NOMO-1 treated with dmso at 0.1 percent for 144 hours (cell line): ENCODE measurements around the gene BTNL8.
"Not testable (repeated sequence)": the region's sequence is repeated elsewhere in the genome, so short reads cannot be mapped to it uniquely, and the experiment has no call there.

ENCODE experiments used
- DNase-seq: peaks from one replicate; lab custom pipeline; 2025; ENCODE audit not compliant: unreplicated experiment; lab: John Stamatoyannopoulos, UW

The BTNL8 gene

GRCh38 chr5:180874804-180875582 lies 24.0 kb upstream of the BTNL8 start:
- DNase-seq, result no peak

DNA sequence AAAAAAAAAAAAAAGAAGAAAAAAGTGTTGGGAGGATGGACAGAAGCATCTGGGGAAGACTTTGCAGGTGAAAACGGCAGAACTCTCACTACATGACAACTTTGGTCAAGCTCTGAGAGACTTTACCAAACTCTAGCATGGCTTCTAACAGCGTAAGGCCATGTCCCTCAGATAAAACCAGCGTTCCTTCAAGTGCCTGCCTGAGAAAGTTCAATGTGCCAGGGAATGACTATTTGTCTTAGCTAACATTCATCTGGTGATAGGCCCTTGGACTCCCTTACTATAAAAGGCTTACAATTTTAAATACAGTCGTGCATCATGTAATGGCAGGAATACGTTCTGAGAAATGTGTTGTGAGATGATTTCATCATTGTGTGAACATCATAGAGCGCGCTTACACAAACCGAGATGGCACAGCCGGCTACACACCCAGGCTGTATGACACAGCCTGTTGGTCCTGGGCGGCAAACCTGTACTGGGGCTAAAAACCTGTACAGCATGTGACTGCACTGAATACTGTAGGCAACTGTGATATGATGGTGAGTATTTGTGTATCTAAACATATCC lies 23.0 kb upstream of the BTNL8 start:
- DNase-seq, result no peak

- not testable (repeated sequence) for DNase-seq
These were observed 13.0 kb upstream of the BTNL8 start for GRCh38 chr5:180885845-180886529.

DNA sequence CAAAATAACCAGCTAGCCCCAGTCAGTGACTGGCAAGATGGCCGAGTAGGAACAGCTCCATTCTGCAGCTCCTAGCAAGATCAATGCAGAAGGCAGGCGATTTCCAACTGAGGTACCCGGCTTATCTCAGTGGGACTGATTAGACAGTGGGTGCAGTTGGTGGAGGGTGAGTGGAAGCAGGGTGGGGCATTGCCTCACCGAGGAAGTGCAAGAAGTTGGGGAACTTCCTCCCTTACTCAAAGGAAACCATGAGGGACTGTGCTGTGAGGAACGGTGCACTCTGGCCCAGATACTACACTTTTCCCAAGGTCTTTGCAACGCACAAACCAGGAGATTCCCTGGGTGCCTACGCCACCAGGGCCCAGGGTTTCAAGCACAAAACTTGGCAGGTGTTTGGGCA lies 9.6 kb upstream of the BTNL8 start:
- DNase-seq, result no peak

- not testable (repeated sequence) for DNase-seq
These were observed 3.6 kb upstream of the BTNL8 start for GRCh38 chr5:180895330-180895729.

DNA sequence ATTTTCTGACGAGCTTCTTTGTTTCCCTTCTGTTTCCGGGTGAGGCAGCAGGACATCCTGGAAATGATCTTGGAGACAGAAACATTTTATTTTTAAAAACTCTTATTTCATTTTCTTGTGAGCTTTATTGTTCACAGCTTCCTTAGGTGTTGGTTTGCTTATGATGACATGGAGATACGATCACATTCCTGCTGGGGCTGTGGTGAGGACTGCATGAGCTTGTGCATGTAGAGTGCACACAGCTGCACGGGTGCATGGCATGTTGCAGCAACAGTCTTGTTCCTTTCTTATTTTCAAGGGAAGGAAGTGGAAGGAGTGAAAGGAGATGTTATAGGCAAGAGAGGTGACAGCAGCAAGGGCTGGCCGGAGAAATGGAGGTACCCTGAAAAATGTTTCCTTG lies 1.2 kb downstream of the BTNL8 start:
- no peak for DNase-seq

DNA sequence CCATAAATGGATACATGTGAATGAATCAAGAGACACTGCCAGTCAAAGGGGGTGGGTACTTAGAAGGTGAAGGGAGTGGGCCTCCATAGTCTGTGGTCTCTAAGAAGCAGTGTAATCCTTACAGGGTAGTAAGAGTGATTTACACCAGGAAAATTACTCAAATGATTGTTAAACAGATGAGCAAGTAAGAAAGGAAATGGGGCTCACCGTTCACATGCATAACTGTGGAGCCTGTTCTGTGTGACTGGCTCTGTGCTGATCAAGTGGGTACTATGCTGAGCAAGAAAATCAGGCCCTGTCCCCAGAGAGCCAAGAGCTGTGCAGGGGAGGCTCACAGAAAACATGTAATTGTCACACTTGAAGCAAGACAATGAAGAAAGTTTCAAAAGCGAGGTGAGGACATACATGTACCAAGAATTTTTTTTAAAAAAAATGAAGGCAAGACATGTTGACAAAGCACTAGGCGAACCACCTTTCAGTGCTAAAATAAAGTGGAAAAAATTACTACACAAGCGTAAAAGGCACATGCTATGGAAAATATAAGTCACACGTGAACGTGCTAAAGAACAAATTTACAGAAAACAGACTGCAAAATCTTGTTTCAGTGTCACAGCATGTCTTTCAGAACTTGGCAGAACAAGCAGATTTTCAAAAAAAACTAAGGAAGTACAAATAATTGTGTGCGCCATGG lies 2.5 kb downstream of the BTNL8 start:
- no peak for DNase-seq

DNA sequence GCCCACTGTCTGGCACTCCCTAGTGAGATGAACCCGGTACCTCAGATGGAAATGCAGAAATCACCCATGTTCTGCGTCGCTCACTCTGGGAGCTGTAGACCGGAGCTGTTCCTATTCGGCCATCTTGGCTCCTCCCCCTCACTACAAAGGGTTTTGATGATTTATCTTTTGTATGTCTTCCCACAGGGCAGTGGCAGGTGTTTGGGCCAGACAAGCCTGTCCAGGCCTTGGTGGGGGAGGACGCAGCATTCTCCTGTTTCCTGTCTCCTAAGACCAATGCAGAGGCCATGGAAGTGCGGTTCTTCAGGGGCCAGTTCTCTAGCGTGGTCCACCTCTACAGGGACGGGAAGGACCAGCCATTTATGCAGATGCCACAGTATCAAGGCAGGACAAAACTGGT lies 9.4 kb downstream of the BTNL8 start:
- no peak for DNase-seq

DNA sequence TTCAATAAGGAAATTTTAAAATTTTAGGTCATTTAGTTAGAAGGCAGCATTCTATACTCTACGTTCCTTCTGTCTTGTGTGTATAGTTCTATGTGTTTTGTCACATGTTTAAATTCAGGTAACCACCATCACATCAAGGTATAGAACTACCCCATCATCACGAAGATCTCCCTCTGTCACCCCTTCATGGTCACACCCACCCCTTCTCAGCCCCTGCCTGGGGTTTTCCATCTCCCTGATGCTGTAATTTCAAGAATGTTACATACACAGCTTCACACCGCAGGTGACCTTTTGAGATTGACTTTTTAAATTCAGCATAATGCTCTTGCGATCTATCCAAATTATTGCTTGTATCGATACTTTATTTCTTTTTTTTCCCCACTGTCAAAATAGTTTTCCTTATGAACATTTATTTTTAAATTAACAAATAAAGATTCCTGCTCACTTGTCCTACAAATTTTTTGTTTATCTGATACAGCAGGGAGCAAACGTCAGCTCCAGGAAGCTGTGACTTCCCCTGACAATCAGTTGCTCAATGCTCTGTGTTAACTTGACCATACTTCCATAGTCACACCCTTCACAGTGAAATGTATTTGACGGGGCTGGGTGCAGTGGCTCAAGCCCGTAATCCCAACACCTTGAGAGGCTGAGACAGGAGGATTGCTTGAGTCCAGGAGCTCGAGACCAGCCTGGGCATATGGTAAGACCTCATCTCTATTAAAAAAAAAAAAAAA lies 10.2 kb downstream of the BTNL8 start:
- peak; percentile 7 for DNase-seq

DNA sequence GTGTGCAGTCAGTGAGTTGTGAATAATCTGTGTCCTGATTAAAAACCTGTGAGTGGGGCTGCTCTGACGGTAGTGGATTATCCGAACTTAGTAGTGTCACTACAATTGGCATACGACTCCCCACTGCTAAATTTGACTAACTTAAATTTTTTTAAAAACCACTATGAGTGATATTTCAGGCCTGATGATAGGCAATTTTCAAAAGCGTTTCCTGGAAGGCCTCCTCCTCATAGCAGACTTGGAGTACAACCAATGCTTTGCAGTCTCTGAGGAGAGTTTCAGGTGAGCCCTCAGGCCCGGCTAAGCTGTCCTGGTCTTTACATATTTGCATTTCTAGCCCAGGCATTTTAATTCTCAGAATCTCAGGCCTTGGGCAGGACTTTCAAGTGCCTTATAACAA lies 10.8 kb downstream of the BTNL8 start:
- no peak for DNase-seq

DNA sequence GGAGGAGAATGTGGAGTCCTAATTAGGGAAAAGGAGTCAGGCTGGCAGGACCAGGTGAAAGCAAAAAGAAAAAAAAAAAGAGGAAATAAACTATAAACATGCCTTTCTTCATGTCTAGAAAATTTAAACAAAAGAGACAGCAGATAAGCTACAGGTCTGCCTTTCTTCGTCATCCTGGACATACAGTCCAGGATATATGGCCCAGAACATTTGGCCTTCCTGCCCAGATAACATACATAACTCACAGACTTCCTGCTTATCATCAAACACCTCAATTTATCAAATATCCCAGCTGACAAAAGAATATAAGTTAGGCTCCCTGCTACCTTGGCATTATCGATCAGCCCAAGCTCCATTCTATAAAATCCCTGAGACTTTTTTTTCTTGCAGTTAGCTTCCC lies 11.2 kb downstream of the BTNL8 start:
- DNase-seq, result no peak

DNA sequence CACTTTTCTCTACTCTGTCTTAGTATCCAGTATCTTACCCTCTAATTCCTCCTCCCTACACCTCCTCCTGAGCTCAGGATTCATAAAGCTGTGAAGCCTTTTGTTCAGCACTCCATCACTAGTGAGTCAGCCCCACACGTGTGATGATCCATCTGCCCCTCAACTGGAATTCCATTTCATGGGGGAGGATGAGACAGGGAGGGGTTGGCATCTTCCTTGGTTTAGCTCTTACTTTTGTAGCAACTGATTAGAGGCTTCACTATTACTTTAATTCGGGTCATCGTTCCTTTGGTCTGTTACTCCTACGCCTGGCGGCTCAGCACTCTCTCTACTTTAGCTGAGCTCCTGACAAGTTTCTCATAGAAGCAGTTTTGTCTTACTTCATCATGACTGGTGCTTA lies 11.8 kb downstream of the BTNL8 start:
- no peak for DNase-seq

- no peak for DNase-seq
These were observed 15.7 kb downstream of the BTNL8 start for GRCh38 chr5:180914646-180915045.

DNA sequence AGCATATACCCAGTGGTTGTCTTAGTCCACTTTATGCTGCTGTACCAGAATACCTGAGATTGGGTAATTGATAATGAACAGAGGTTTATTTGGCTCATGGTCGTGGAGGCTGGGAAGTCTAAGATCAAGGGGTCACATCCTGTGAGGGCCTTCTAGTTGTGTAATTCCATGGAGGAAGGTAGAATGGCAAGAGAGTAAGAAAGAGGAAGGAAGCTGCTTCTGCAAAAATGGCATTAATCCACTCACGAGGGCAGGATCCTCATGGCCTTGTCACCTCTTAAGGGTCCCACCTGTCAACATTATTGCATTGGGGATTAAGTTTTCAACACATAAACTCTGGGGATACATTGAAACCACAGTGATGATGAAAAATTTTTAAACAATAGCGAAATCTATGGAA lies 17.0 kb downstream of the BTNL8 start:
- DNase-seq, result peak; percentile 3

- no peak for DNase-seq
These were observed 19.4 kb downstream of the BTNL8 start for GRCh38 chr5:180918380-180918779.

- DNase-seq, result no peak
These were observed 21.8 kb downstream of the BTNL8 start for GRCh38 chr5:180920710-180921109.

GRCh38 chr5:180922932-180923331 lies 24.0 kb downstream of the BTNL8 start:
- DNase-seq, result no peak

GRCh38 chr5:180932660-180933059 lies 33.7 kb downstream of the BTNL8 start:
- no peak for DNase-seq

DNA sequence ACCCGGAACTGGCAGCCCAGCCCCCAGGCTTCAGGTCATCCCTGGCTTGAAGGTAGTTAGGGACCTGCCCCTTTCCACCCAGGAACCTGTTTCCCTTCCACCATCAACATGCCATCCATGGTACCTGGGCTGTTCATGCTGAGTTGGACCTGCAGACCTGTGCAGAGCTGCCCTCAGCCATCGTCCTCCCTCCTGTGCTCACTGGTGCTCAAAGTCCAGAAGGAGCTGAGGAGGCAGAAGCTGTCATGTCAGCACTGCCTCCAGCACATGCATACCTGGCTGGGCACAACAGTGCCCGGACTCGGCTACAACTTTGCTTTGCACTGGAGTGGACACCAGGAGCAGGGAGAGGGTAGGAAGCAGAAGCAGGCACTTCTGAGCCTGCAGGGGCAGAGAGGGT lies 36.2 kb downstream of the BTNL8 start:
- no peak for DNase-seq

GRCh38 chr5:180938294-180938693 lies 39.3 kb downstream of the BTNL8 start:
- no peak for DNase-seq

GRCh38 chr5:180950291-180950949 lies 51.5 kb downstream of the BTNL8 start:
- no peak for DNase-seq
